Activated CD4-positive, alpha-beta T cell treated with anti-CD3 and anti-CD28 coated beads, Interleukin-2, amount 10 ng/mL, durations not matched to agents 7 days and 5 days (primary cell): ENCODE measurements around the gene S1PR1. TPM values are rescaled to one million over a fixed set of nuclear protein-coding genes. Genes with fewer than 3 reads are reported as not detected.

Experiments used
- CTCF ChIA-PET: fragments of 350-600 bp; sonication (Branson Sonifier 250); formaldehyde crosslinking; loops from one replicate; lab custom pipeline; 2021; ENCODE audit warnings: antibody characterized with exemption; lab: Charles Lee
- POLR2A ChIA-PET: fragments of 350-600 bp; sonication (Branson Sonifier 250); formaldehyde crosslinking; loops from one replicate; lab custom pipeline; 2021; ENCODE audit warnings: antibody characterized with exemption; lab: Charles Lee
- DNase-seq: peaks from one replicate; pipeline ENCODE4 v3.0.0-alpha.2; 2020
- H3K27ac Mint-ChIP-seq: one replicate; pipeline ENCODE4 v1.8.0; 2021; ENCODE audit warnings: mild to moderate bottlenecking, moderate library complexity, mixed read lengths
- H3K27me3 Mint-ChIP-seq: one replicate; pipeline ENCODE4 v1.8.0; 2021; ENCODE audit warnings: mixed read lengths
- H3K36me3 Mint-ChIP-seq: one replicate; pipeline ENCODE4 v1.8.0; 2021; ENCODE audit warnings: low read depth, mixed read lengths
- H3K4me1 Mint-ChIP-seq: one replicate; pipeline ENCODE4 v1.8.0; 2021; ENCODE audit warnings: mixed read lengths
- H3K4me3 Mint-ChIP-seq: one replicate; pipeline ENCODE4 v1.8.0; 2021; ENCODE audit warnings: mild to moderate bottlenecking, moderate library complexity, mixed read lengths
- H3K9me3 Mint-ChIP-seq: one replicate; pipeline ENCODE4 v1.8.0; 2021; ENCODE audit warnings: mixed read lengths
- total RNA-seq, 2 experiments: library from RNA; stranded (reverse); gene quantifications; one replicate each; pipeline ENCODE4 v1.2.3, GENCODE V29; 2021

The S1PR1 gene
- total RNA-seq, 2 experiments from 2014 or later: 177 to 209 TPM

DNA sequence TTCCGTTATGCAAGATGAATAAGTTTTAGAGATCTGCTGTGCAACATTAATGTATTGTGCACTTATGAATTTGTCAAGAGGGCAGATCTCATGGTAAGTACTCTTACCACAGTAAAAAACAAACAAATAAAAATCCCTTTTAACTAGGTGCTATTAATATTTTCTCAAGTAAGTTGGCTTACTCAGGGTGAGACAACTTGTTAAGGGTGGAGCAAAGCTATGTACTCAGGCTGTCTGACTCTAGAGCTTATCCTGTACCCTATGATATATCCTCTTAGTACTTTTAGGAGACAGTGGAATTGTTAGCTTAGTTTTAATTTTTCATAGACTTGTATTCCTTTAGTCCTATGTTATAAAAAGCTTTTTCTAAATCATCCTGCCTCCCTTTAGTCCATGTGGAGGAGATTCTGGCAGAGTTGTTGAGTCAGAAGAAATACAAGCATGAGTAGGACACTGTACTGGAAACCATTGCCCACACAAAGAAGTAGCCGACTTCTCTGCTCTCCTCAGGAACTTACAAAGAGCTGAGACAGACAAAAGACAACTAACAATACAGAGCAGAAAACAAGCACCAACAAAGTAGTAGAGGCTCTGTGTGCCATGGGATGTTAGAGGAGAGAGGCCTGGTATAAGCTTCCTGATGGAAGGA lies 49.2 kb downstream of the S1PR1 start:
- ChIA-PET POLR2A (interaction anchor here (0.7 to 0.9 kb wide), 2 partner anchors 42 to 149 kb away, joined by 3 read pairs; no protein-coding TSS in a partner anchor), CTCF (interaction anchor here (0.6 to 3.3 kb wide), 11 partner anchors 18 to 391 kb away, joined by 3 to 13 read pairs (median 4); partner anchors contain the start of gene S1PR1)
- H3K4me1 Mint-ChIP-seq: peaks cover 96% of the 10 kb centered on the region
- no peak for DNase-seq
- H3K4me3 Mint-ChIP-seq: no peak overlapping the region
- H3K27me3 Mint-ChIP-seq: no peaks in the 10 kb centered on the region
- peaks cover 11% of the 10 kb centered on the region for H3K36me3 Mint-ChIP-seq
- H3K9me3 Mint-ChIP-seq: peaks cover 2% of the 10 kb centered on the region
- peak overlapping the region; percentile 14 for H3K27ac Mint-ChIP-seq

DNA sequence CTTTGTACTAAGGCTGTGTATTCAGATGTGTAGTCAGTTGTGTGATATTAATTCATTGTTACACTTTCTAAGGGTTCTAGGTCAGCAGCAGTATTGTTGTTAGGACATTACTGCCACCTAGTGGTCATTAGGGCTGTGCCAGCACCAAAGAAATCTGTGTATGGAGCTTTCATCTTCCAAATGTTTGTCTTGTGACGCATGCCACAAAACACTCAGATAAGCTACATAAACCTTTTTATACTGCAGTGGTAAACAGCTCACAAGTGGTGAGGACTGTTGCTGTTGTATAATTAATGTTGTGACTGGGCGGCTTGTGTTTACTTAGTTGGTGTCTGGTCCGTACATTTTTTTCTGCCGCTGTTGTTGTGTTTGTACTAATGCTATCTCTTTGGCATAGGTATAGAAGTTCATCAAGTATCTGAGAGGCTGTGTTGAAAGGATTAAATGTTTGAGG lies 51.7 kb downstream of the S1PR1 start:
- Mint-ChIP-seq H3K36me3 (peaks cover 10% of the 10 kb centered on the region), H3K4me1 (peaks cover 94% of the 10 kb centered on the region)

DNA sequence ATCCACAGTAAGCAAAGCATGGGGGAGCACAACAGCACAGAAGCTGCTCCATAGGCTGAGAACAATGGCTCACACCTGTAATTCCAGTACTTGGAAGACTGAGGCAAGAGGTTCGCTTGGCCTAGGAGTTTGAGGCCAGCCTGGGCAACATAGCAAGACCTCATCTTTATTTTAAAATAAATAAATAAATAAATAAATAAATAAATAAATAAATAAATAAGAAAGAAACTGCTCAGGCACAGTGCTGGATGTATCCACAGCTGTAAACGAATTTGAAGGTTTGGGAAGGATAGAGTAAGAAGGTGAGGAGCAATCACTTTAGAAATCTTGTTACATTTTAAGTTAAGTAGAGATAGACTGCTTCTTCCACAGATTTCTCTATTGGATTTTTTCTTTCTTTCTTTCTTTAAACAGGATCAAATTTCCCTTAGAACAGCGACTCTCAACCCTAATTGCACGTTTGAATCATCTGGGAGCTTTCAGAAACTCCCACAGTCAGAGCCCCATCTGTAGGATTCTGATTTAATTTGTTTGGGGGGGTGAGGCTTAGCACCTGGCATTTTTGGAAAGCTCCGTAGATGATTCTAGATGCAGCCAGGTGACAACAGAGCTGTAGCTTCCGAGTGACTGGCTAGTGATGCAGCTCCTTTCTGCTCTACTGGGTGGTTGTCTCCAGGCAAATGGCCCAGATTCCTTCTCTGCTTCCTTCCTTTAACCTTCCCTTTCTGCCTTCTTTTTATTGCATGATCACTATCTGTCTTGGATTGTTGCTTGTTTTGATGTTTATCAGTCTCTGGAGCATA lies 53.5 kb downstream of the S1PR1 start:
- Mint-ChIP-seq H3K4me3 (peak overlapping the region; percentile 23), H3K27me3 (no peaks in the 10 kb centered on the region), H3K36me3 (peaks cover 4% of the 10 kb centered on the region), H3K9me3 (no peaks in the 10 kb centered on the region), H3K27ac (peak overlapping the region; percentile 7), H3K4me1 (peaks cover 84% of the 10 kb centered on the region)
- DNase-seq: no peak
- ChIA-PET CTCF (interaction anchor here (0.6 to 5.8 kb wide), 19 partner anchors 9 to 395 kb away, joined by 3 to 52 read pairs (median 3); partner anchors contain the start of gene SLC30A7), POLR2A (interaction anchor here (1.1 kb wide), 1 partner anchor 51 kb away, joined by 4 read pairs; no protein-coding TSS in a partner anchor)

More for the DNA sequence above, 51.7 kb downstream of the S1PR1 start:
- H3K4me3 Mint-ChIP-seq: peak overlapping the region; percentile 12
- POLR2A ChIA-PET: interaction anchor here (1.0 to 1.2 kb wide), 2 partner anchors 42 to 50 kb away, joined by 3 to 5 read pairs; no protein-coding TSS in a partner anchor
- CTCF ChIA-PET: interaction anchor here (0.6 to 5.8 kb wide), 44 partner anchors 9 to 1000 kb away, joined by 3 to 52 read pairs (median 4); no protein-coding TSS in a partner anchor
- H3K27me3 Mint-ChIP-seq: no peaks in the 10 kb centered on the region
- H3K27ac Mint-ChIP-seq: peak overlapping the region; percentile 63
- peaks cover 2% of the 10 kb centered on the region for H3K9me3 Mint-ChIP-seq
- peak; percentile 81 for DNase-seq

Other genes starting within 250 kb of the S1PR1 start
- gene DPH5, start 211.2 kb upstream of the S1PR1 start, total RNA-seq: 10 to 100 TPM; 32.8 to 38.9 TPM